B cell (primary cell): ENCODE measurements around the gene BCAR3. TPM values are rescaled to one million over a fixed set of nuclear protein-coding genes. Genes with fewer than 3 reads are reported as not detected.

Source experiments
- ATAC-seq: fragments of 200-7000 bp; cut with Tn5 transposase; one replicate; pipeline ENCODE4 v1.10.0; 2021; ENCODE audit warnings: low read depth, mild to moderate bottlenecking, moderate number of reproducible peaks, moderate library complexity
- CTCF ChIA-PET: fragments of 350-600 bp; sonication (Branson Sonifier 250); formaldehyde crosslinking; loops from one replicate; lab custom pipeline; 2021; ENCODE audit warnings: antibody characterized with exemption, inconsistent platforms; lab: Charles Lee
- POLR2A ChIA-PET: fragments of 350-600 bp; sonication (Branson Sonifier 250); formaldehyde crosslinking; loops from one replicate; lab custom pipeline; 2021; ENCODE audit warnings: antibody characterized with exemption; lab: Charles Lee
- DNase-seq: peaks from one replicate; pipeline ENCODE4 v3.0.0; 2013
- H2AFZ ChIP-seq: 2 replicates; pipeline ENCODE4 v1.6.1; 2012; ENCODE audit warnings: mild to moderate bottlenecking, low read depth, low read length; ENCODE audit not compliant: insufficient read depth, poor library complexity, severe bottlenecking
- H3K27ac ChIP-seq, 2 donors: 1 replicate in 1 of 2; 2 replicates in 1 of 2; pipeline ENCODE4 v1.5.1; 2012 to 2013; ENCODE audit warnings: low read length in 2 of 2, mild to moderate bottlenecking in 2 of 2, moderate library complexity in 1 of 2
- H3K27me3 ChIP-seq, 4 experiments: fragments of 200-600 bp in 1 of 4; sonication (generic) in 1 of 4; replicated peaks in 1 of 4; 1 replicate in 2 of 4; 2 replicates in 2 of 4; pipeline versions ENCODE4 v1.6.1 to v1.7.0; 2013 to 2016; ENCODE audit warnings: low read length in 3 of 4, mild to moderate bottlenecking in 2 of 4, mixed read lengths in 1 of 4, moderate library complexity in 1 of 4; ENCODE audit not compliant: insufficient read depth in 4 of 4, control insufficient read depth in 3 of 4; ENCODE audit errors: control extremely low read depth in 1 of 4
- H3K36me3 ChIP-seq, 2 experiments: replicated peaks in 1 of 2; 1 replicate in 1 of 2; 2 replicates in 1 of 2; pipeline versions ENCODE4 v1.6.1 to v1.7.1; 2013; ENCODE audit warnings: low read length in 1 of 2; ENCODE audit not compliant: insufficient read depth in 2 of 2, control insufficient read depth in 1 of 2; ENCODE audit errors: control extremely low read depth in 1 of 2, extremely low read depth in 1 of 2
- H3K4me1 ChIP-seq, 2 donors: fragments of 200-600 bp in 1 of 2; sonication (generic) in 1 of 2; 1 replicate in 1 of 2; 2 replicates in 1 of 2; pipeline versions ENCODE4 v1.5.1 to v1.6.1; 2013 to 2017; ENCODE audit warnings: low read length in 2 of 2; ENCODE audit not compliant: control insufficient read depth in 2 of 2, insufficient read depth in 2 of 2
- H3K4me2 ChIP-seq: replicated peaks from 2 replicates; pipeline ENCODE3; 2012; ENCODE audit warnings: mild to moderate bottlenecking, low read depth, low read length; ENCODE audit not compliant: poor library complexity, severe bottlenecking
- H3K4me3 ChIP-seq, 5 experiments: fragments of 200-600 bp in 1 of 5; sonication (generic) in 1 of 5; 1 replicate in 3 of 5; 2 replicates in 2 of 5; pipeline versions ENCODE4 v1.5.1 to v1.7.0; 2011 to 2016; ENCODE audit warnings: low read length in 4 of 5, mild to moderate bottlenecking in 4 of 5, low read depth in 2 of 5, control low read depth in 1 of 5, moderate library complexity in 1 of 5; ENCODE audit not compliant: insufficient read depth in 1 of 5; ENCODE audit errors: control extremely low read depth in 1 of 5, extremely low read depth in 1 of 5
- H3K79me2 ChIP-seq: fragments of 200-600 bp; sonication (generic); one replicate; pipeline ENCODE4 v1.6.0; 2016; ENCODE audit warnings: low read length; ENCODE audit not compliant: control insufficient read depth, insufficient read depth
- H3K9ac ChIP-seq: fragments of 200-600 bp; sonication (generic); 2 replicates; pipeline ENCODE4 v1.6.1; 2017; ENCODE audit warnings: mild to moderate bottlenecking, low read length, moderate library complexity
- H3K9me3 ChIP-seq, 3 donors: one replicate each; pipeline versions ENCODE4 v1.6.1 to v1.7.1; 2013; ENCODE audit warnings: low read length in 2 of 3; ENCODE audit not compliant: control insufficient read depth in 2 of 3, insufficient read depth in 1 of 3; ENCODE audit errors: control extremely low read depth in 1 of 3
- H4K20me1 ChIP-seq: 2 replicates; pipeline ENCODE4 v1.6.0; 2012; ENCODE audit warnings: mild to moderate bottlenecking, low read length; ENCODE audit not compliant: insufficient read depth, control insufficient read depth, poor library complexity, severe bottlenecking
- H3K27ac Mint-ChIP-seq: one replicate; pipeline ENCODE4 v1.8.0; 2021; ENCODE audit warnings: mixed read lengths
- H3K27me3 Mint-ChIP-seq: one replicate; pipeline ENCODE4 v1.8.0; 2021; ENCODE audit warnings: mixed read lengths
- H3K4me1 Mint-ChIP-seq: one replicate; pipeline ENCODE4 v1.8.0; 2021; ENCODE audit warnings: mixed read lengths
- H3K4me3 Mint-ChIP-seq: one replicate; pipeline ENCODE4 v1.8.0; 2021; ENCODE audit warnings: mixed read lengths
- H3K9me3 Mint-ChIP-seq: one replicate; pipeline ENCODE4 v1.8.0; 2022; ENCODE audit warnings: mixed read lengths; ENCODE audit not compliant: insufficient read depth
- CTCF ChIP-seq: fragments of 200-600 bp; IDR thresholded peaks from one replicate; pipeline ENCODE4 v1.8.0; 2022; ENCODE audit warnings: antibody characterized with exemption, mild to moderate bottlenecking
- EZH2 ChIP-seq: IDR thresholded peaks from 2 replicates; pipeline ENCODE4 v1.6.1; 2012; ENCODE audit warnings: borderline replicate concordance, low read depth, mild to moderate bottlenecking, moderate library complexity, low read length; ENCODE audit not compliant: insufficient read depth, poor library complexity, severe bottlenecking
- WGBS: methylation state at CpG from one replicate; pipeline ENCODE4 v1.1.5; 2013; ENCODE audit warnings: missing lambda C conversion rate; ENCODE audit not compliant: insufficient coverage; 5-methylcytosine and 5-hydroxymethylcytosine counted together
- intact Hi-C: fragments of 100-400 bp; cut with micrococcal nuclease; formaldehyde crosslinking; loops from one replicate; pipeline ENCODE4 v1.10.0; 2022
- polyA plus RNA-seq: library from polyadenylated mRNA; depleted of rRNA; stranded (reverse); fragments of >200 nt; gene quantifications from 2 replicates; pipeline ENCODE4 v1.2.3, GENCODE V29; 2012
- total RNA-seq, 2 donors: library from RNA; stranded (reverse); fragments of 120-200 nt in 1 of 2; gene quantifications; 1 replicate in 1 of 2; 2 replicates in 1 of 2; pipeline versions ENCODE4 v1.2.3 to v1.2.4, GENCODE V29; 2013 to 2022

Gene BCAR3
- total and polyA plus RNA-seq, 2 donors (not counting 1 experiment from before 2014, with no cell fraction given), result 6.7 to 13.0 TPM

- H3K9ac ChIP-seq, result no peak overlapping the region
- Mint-ChIP-seq H3K27ac (no peak overlapping the region), H3K9me3 (no peaks in the 10 kb centered on the region), H3K4me1 (no peaks in the 10 kb centered on the region), H3K27me3 (no peaks in the 10 kb centered on the region), H3K4me3 (no peak overlapping the region)
- no peaks in the 10 kb centered on the region for H3K36me3 ChIP-seq
- H4K20me1 ChIP-seq, result no peaks in the 10 kb centered on the region
- intact Hi-C loops, result no loop called here
- DNase-seq (no peak), ATAC-seq (no peak)
- no peak overlapping the region for H2AFZ ChIP-seq
- no peaks in the 10 kb centered on the region for H3K27me3 ChIP-seq
- no peak overlapping the region for H3K4me3 ChIP-seq
- POLR2A ChIA-PET, result no interaction called here
- no peaks in the 10 kb centered on the region for H3K4me1 ChIP-seq
- H3K79me2 ChIP-seq, result no peaks in the 10 kb centered on the region
- H3K9me3 ChIP-seq, result no peaks in the 10 kb centered on the region
- 98% methylated on average over 4 of the region's 5 CpGs for whole genome bisulfite sequencing
- no peak overlapping the region for H3K27ac ChIP-seq
- TF ChIP-seq CTCF (no peak), EZH2 (no peak)
- CTCF ChIA-PET, result no interaction called here
- no peak overlapping the region for H3K4me2 ChIP-seq
These were observed 42.2 kb upstream of the BCAR3 start for GRCh38 chr1:93723733-93724270.

GRCh38 chr1:93723110-93723509, 41.5 kb upstream of the BCAR3 start:
- Histone ChIP-seq H3K4me1 (no peaks in the 10 kb centered on the region), H3K36me3 (no peaks in the 10 kb centered on the region), H4K20me1 (no peaks in the 10 kb centered on the region), H2AFZ (no peak overlapping the region), H3K4me3 (no peak overlapping the region), H3K27me3 (no peaks in the 10 kb centered on the region), H3K4me2 (no peak overlapping the region), H3K9ac (no peak overlapping the region), H3K27ac (no peak overlapping the region), H3K9me3 (no peaks in the 10 kb centered on the region), H3K79me2 (no peaks in the 10 kb centered on the region)
- no peaks in the 10 kb centered on the region for H3K27me3 Mint-ChIP-seq
- H3K9me3 Mint-ChIP-seq, result no peaks in the 10 kb centered on the region
- 100% methylated on average over 6 of the region's 6 CpGs for WGBS
- intact Hi-C loops, result no loop called here
- no peak for ATAC-seq
- H3K27ac Mint-ChIP-seq, result no peak overlapping the region
- no peak for TF ChIP-seq CTCF
- TF ChIP-seq EZH2, result no peak
- ChIA-PET POLR2A (no interaction called here), CTCF (interaction anchor here (1.0 kb wide), 1 partner anchor 11 kb away, joined by 3 read pairs; no protein-coding TSS in a partner anchor)
- no peak overlapping the region for H3K4me3 Mint-ChIP-seq
- H3K4me1 Mint-ChIP-seq, result no peaks in the 10 kb centered on the region
- no peak for DNase-seq
